ENCODE results near the gene VASH2. TPM values are rescaled to one million over a fixed set of nuclear protein-coding genes. Genes with fewer than 3 reads are reported as not detected.

Gene VASH2
- total and polyA plus RNA-seq, 2 donors (not counting 1 experiment from before 2014, with no cell fraction given), result 0.06 TPM; not detected in 1

DNA sequence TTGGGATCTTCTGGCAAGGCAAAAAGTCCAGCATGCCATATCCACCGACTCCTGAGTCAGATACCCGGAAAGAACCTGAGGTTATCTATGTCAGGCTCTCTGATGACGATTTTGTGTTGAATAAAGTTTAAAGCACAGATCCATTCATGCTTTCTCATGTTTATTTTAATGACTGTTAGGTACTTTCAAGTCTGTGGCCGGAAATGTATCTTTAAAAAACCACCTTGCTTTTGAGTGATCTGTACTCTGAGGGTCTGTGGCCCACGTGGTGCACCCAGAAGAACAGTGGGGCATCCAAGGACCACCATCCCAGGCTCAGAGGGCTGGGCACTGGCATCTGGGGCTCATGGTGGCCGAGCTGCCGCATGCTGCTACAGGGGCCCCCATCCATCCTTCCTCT lies 30.1 kb upstream of the VASH2 start:
- TF ChIP-seq EZH2 (IDR thresholded peaks at IDR 0.05; ENCODE audit: borderline replicate concordance, insufficient read depth, low read depth, low read length, poor library complexity, severe bottlenecking), result no peak
- TF ChIP-seq, protein P1, sequence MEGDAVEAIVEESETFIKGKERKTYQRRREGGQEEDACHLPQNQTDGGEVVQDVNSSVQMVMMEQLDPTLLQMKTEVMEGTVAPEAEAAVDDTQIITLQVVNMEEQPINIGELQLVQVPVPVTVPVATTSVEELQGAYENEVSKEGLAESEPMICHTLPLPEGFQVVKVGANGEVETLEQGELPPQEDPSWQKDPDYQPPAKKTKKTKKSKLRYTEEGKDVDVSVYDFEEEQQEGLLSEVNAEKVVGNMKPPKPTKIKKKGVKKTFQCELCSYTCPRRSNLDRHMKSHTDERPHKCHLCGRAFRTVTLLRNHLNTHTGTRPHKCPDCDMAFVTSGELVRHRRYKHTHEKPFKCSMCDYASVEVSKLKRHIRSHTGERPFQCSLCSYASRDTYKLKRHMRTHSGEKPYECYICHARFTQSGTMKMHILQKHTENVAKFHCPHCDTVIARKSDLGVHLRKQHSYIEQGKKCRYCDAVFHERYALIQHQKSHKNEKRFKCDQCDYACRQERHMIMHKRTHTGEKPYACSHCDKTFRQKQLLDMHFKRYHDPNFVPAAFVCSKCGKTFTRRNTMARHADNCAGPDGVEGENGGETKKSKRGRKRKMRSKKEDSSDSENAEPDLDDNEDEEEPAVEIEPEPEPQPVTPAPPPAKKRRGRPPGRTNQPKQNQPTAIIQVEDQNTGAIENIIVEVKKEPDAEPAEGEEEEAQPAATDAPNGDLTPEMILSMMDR (IDR thresholded peaks at IDR 0.05), result no peak
- no peak overlapping the region for H2AFZ ChIP-seq (ENCODE audit: insufficient read depth, low read depth, low read length, poor library complexity, severe bottlenecking)
- H3K4me3 Mint-ChIP-seq, result no peak overlapping the region
- 83% methylated on average over 5 of the region's 7 CpGs for WGBS (ENCODE audit: insufficient coverage)
- no peaks in the 10 kb centered on the region for H3K9me3 ChIP-seq (ENCODE audit: control extremely low read depth in 1 of 3, control insufficient read depth in 2 of 3, insufficient read depth in 1 of 3, low read length in 2 of 3)
- H3K9me3 Mint-ChIP-seq (ENCODE audit: insufficient read depth), result no peaks in the 10 kb centered on the region
- no peak overlapping the region for H3K4me2 ChIP-seq (replicated peaks; ENCODE audit: low read depth, low read length, poor library complexity, severe bottlenecking)
- H3K27ac Mint-ChIP-seq, result no peak overlapping the region
- no peak for ATAC-seq (ENCODE audit: low read depth)
- CTCF ChIA-PET, result no interaction called here
- peaks cover 6% of the 10 kb centered on the region for H3K4me1 Mint-ChIP-seq
- no peak overlapping the region for H3K9ac ChIP-seq (ENCODE audit: low read length)
- H3K27ac ChIP-seq (ENCODE audit: low read length in 2 of 2), result no peak overlapping the region
- no peaks in the 10 kb centered on the region for H4K20me1 ChIP-seq (ENCODE audit: control insufficient read depth, insufficient read depth, low read length, poor library complexity, severe bottlenecking)
- H3K27me3 Mint-ChIP-seq, result peaks cover 17% of the 10 kb centered on the region
- POLR2A ChIA-PET, result no interaction called here
- H3K4me1 ChIP-seq (ENCODE audit: control insufficient read depth in 2 of 2, insufficient read depth in 2 of 2, low read length in 2 of 2), result peaks cover 0 to 4% of the 10 kb centered on the region in 2 donors
- no peaks in the 10 kb centered on the region for H3K36me3 ChIP-seq (replicated peaks in 1 of 2; ENCODE audit: control extremely low read depth in 1 of 2, control insufficient read depth in 1 of 2, extremely low read depth in 1 of 2, insufficient read depth in 2 of 2, low read length in 1 of 2)
- no peak for DNase-seq
- H3K79me2 ChIP-seq (ENCODE audit: control insufficient read depth, insufficient read depth, low read length), result no peaks in the 10 kb centered on the region
- intact Hi-C loops (cut with micrococcal nuclease), result no loop called here
- H3K4me3 ChIP-seq (ENCODE audit: control extremely low read depth in 1 of 5, extremely low read depth in 1 of 5, insufficient read depth in 1 of 5, low read depth in 2 of 5, low read length in 4 of 5), result no peak overlapping the region
- peaks cover 0 to 5% (median 1%) of the 10 kb centered on the region in 4 experiments for H3K27me3 ChIP-seq (replicated peaks in 1 of 4; ENCODE audit: control extremely low read depth in 1 of 4, control insufficient read depth in 3 of 4, insufficient read depth in 4 of 4, low read length in 3 of 4)

DNA sequence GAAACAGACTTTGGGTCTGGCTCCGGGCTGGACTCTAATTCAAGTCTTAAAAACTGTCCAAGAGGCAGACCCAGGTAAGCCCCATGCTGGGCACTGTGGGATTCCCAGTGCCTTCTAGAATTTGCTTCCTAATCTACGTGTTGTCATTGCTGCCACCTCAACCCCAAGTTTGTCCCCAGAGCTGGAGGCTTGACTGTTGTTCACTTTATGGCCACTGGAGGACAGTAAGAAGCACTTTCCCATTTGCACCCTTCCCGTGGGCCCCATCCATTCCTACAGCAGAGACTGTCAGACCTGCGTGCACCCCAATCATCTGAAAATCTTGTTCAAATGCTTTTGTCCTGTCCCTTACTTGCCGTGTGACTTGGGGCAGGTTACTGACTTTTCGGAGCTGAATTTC lies 29.4 kb upstream of the VASH2 start:
- Mint-ChIP-seq H3K27ac (no peak overlapping the region), H3K9me3 (ENCODE audit: insufficient read depth) (no peaks in the 10 kb centered on the region), H3K27me3 (peaks cover 17% of the 10 kb centered on the region), H3K4me3 (no peak overlapping the region), H3K4me1 (peaks cover 8% of the 10 kb centered on the region)
- DNase-seq (no peak), ATAC-seq (ENCODE audit: low read depth) (no peak)
- ChIA-PET CTCF (no interaction called here), POLR2A (no interaction called here)
- Histone ChIP-seq H4K20me1 (ENCODE audit: control insufficient read depth, insufficient read depth, low read length, poor library complexity, severe bottlenecking) (no peaks in the 10 kb centered on the region), H3K79me2 (ENCODE audit: control insufficient read depth, insufficient read depth, low read length) (no peaks in the 10 kb centered on the region), H3K4me2 (replicated peaks; ENCODE audit: low read depth, low read length, poor library complexity, severe bottlenecking) (no peak overlapping the region), H3K4me1 (ENCODE audit: control insufficient read depth in 2 of 2, insufficient read depth in 2 of 2, low read length in 2 of 2) (peaks cover 0 to 4% of the 10 kb centered on the region in 2 donors), H3K9ac (ENCODE audit: low read length) (no peak overlapping the region), H3K27me3 (replicated peaks in 1 of 4; ENCODE audit: control extremely low read depth in 1 of 4, control insufficient read depth in 3 of 4, insufficient read depth in 4 of 4, low read length in 3 of 4) (peaks cover 0 to 5% (median 1%) of the 10 kb centered on the region in 4 experiments), H2AFZ (ENCODE audit: insufficient read depth, low read depth, low read length, poor library complexity, severe bottlenecking) (no peak overlapping the region), H3K36me3 (replicated peaks in 1 of 2; ENCODE audit: control extremely low read depth in 1 of 2, control insufficient read depth in 1 of 2, extremely low read depth in 1 of 2, insufficient read depth in 2 of 2, low read length in 1 of 2) (no peaks in the 10 kb centered on the region), H3K9me3 (ENCODE audit: control extremely low read depth in 1 of 3, control insufficient read depth in 2 of 3, insufficient read depth in 1 of 3, low read length in 2 of 3) (no peaks in the 10 kb centered on the region), H3K4me3 (ENCODE audit: control extremely low read depth in 1 of 5, extremely low read depth in 1 of 5, insufficient read depth in 1 of 5, low read depth in 2 of 5, low read length in 4 of 5) (no peak overlapping the region), H3K27ac (ENCODE audit: low read length in 2 of 2) (no peak overlapping the region)
- intact Hi-C loops (cut with micrococcal nuclease), result no loop called here
- TF ChIP-seq EZH2 (IDR thresholded peaks at IDR 0.05; ENCODE audit: borderline replicate concordance, insufficient read depth, low read depth, low read length, poor library complexity, severe bottlenecking), result no peak
- TF ChIP-seq, protein P1 (IDR thresholded peaks at IDR 0.05), result no peak
- WGBS (ENCODE audit: insufficient coverage), result 66% methylated on average over 6 of the region's 6 CpGs

Measured in B cell (primary cell).